HepG2 (cell line): ENCODE measurements around the gene DGCR8. TPM values are rescaled to one million over a fixed set of nuclear protein-coding genes. Genes with fewer than 3 reads are reported as not detected.

Experiments used
- ATAC-seq: fragments of 200-7000 bp; cut with Tn5 transposase; 3 replicates; pipeline ENCODE4 v1.9.1; 2020; ENCODE audit warnings: mild to moderate bottlenecking, moderate library complexity
- Bru-seq: library from RNA; stranded (reverse); fragments of 400-500 nt; gene quantifications from one replicate; lab custom pipeline; 2021; lab: Mats Ljungman, UMichigan
- BruChase-seq, 2 experiments: library from RNA; stranded (reverse); fragments of 400-500 nt; gene quantifications; one replicate each; lab custom pipeline; 2021; lab: Mats Ljungman, UMichigan
- BruUV-seq: library from RNA; stranded (reverse); fragments of 400-500 nt; replicated peaks from 2 replicates; lab custom pipeline; 2021; lab: Mats Ljungman, UMichigan
- CTCF ChIA-PET: fragments of 300-600 bp; formaldehyde crosslinking; extraction: SDS; loops from one replicate; lab custom pipeline; 2021; ENCODE audit warnings: low total read pairs, inconsistent platforms, low intra/inter-chr PET ratio; lab: Yijun Ruan, JAX
- POLR2A ChIA-PET: fragments of 350-600 bp; sonication (Branson Sonifier 250); formaldehyde crosslinking; loops from one replicate; lab custom pipeline; 2020; ENCODE audit warnings: antibody characterized with exemption, inconsistent platforms; lab: Yijun Ruan, JAX
- DNase-seq: peaks from one replicate; pipeline ENCODE4 v3.0.0-alpha.2; 2015; ENCODE audit warnings: low spot score
- FAIRE-seq: peaks from 3 replicates; lab custom pipeline; 2011; peaks lifted over from hg19 to GRCh38; lab: Jason Lieb, UNC
- H2AFZ ChIP-seq: one replicate; pipeline ENCODE4 v1.6.1; 2011; ENCODE audit warnings: low read length, inconsistent platforms
- H3K27ac ChIP-seq: fragments of 300-600 bp; 3 replicates; pipeline ENCODE4 v1.8.0; 2011; ENCODE audit warnings: mixed run types, mild to moderate bottlenecking, mixed read lengths, low read length, inconsistent platforms; ENCODE audit not compliant: insufficient read depth; ENCODE audit errors: extremely low read length
- H3K27me3 ChIP-seq, 2 experiments: fragments of 200-600 bp in 1 of 2; 2 replicates in 1 of 2; 3 replicates in 1 of 2; pipeline versions ENCODE4 v1.6.0 to v1.8.0; 2011; ENCODE audit warnings: low read length in 2 of 2, mild to moderate bottlenecking in 2 of 2, moderate library complexity in 2 of 2, inconsistent platforms in 1 of 2; ENCODE audit not compliant: insufficient read depth in 2 of 2, control insufficient read depth in 1 of 2
- H3K36me3 ChIP-seq, 2 experiments: fragments of 200-600 bp in 1 of 2; replicated peaks in 1 of 2; 2 replicates in 1 of 2; 3 replicates in 1 of 2; pipeline versions ENCODE4 v1.5.1 to v1.8.0; 2011; ENCODE audit warnings: low read length in 2 of 2, inconsistent platforms in 1 of 2; ENCODE audit not compliant: insufficient read depth in 2 of 2, control insufficient read depth in 1 of 2
- H3K4me1 ChIP-seq: 2 replicates; pipeline ENCODE4 v1.5.1; 2012; ENCODE audit warnings: low read length, inconsistent platforms; ENCODE audit not compliant: insufficient read depth
- H3K4me2 ChIP-seq: 2 replicates; pipeline ENCODE4 v1.6.0; 2011; ENCODE audit warnings: low read depth, low read length, inconsistent platforms
- H3K4me3 ChIP-seq, 3 experiments: fragments of 200-600 bp in 1 of 3; sonication (generic), shearing (Covaris generic) in 1 of 3; replicated peaks in 1 of 3; 2 replicates each; pipeline ENCODE4 v1.5.1; 2011 to 2016; ENCODE audit warnings: low read length in 3 of 3, inconsistent platforms in 2 of 3, low read depth in 2 of 3, mild to moderate bottlenecking in 2 of 3, control low read depth in 1 of 3, mixed read lengths in 1 of 3; ENCODE audit not compliant: insufficient read depth in 1 of 3
- H3K79me2 ChIP-seq: one replicate; pipeline ENCODE4 v1.6.1; 2011; ENCODE audit warnings: low read length, inconsistent platforms; ENCODE audit not compliant: insufficient read depth
- H3K9ac ChIP-seq: 2 replicates; pipeline ENCODE4 v1.6.0; 2011; ENCODE audit warnings: mild to moderate bottlenecking, low read depth, low read length, inconsistent platforms; ENCODE audit not compliant: insufficient read depth
- H3K9me3 ChIP-seq: 2 replicates; pipeline ENCODE4 v1.5.1; 2012; ENCODE audit warnings: mild to moderate bottlenecking, low read length
- H4K20me1 ChIP-seq: 2 replicates; pipeline ENCODE4 v1.6.0; 2011; ENCODE audit warnings: inconsistent platforms, mild to moderate bottlenecking, low read length, moderate library complexity; ENCODE audit not compliant: insufficient read depth
- DNMT1 ChIP-seq: sonication (generic); formaldehyde crosslinking; IDR thresholded peaks from 2 replicates; pipeline ENCODE4 v1.5.1; 2020; ENCODE audit warnings: mild to moderate bottlenecking, missing genetic modification reagents
- GLI4 ChIP-seq: sonication (generic); formaldehyde crosslinking; IDR thresholded peaks from 2 replicates; pipeline ENCODE4 v1.5.1; 2020; ENCODE audit warnings: missing genetic modification reagents, mild to moderate bottlenecking, moderate library complexity, borderline replicate concordance
- ZKSCAN8 ChIP-seq: IDR thresholded peaks from 2 replicates; pipeline ENCODE4 v1.6.1; 2016; ENCODE audit warnings: borderline replicate concordance, missing genetic modification reagents, missing compliant biosample characterization
- ZNF333 ChIP-seq: sonication (generic); formaldehyde crosslinking; IDR thresholded peaks from 2 replicates; pipeline ENCODE4 v1.4.0; 2020; ENCODE audit warnings: mild to moderate bottlenecking, missing genetic modification reagents, borderline replicate concordance
- ZNF335 ChIP-seq: sonication (generic); formaldehyde crosslinking; IDR thresholded peaks from 2 replicates; pipeline ENCODE4 v1.4.0; 2020; ENCODE audit warnings: missing genetic modification reagents
- ZNF44 ChIP-seq: sonication (generic); formaldehyde crosslinking; IDR thresholded peaks from 2 replicates; pipeline ENCODE4 v1.5.1; 2020; ENCODE audit warnings: mild to moderate bottlenecking, missing genetic modification reagents
- ZNF589 ChIP-seq: sonication (generic); formaldehyde crosslinking; conservative IDR thresholded peaks from 2 replicates; pipeline ENCODE4 v1.8.0; 2022; ENCODE audit warnings: mild to moderate bottlenecking, moderate library complexity, missing genetic modification reagents
- ZNF761 ChIP-seq: sonication (generic); formaldehyde crosslinking; conservative IDR thresholded peaks from 2 replicates; pipeline ENCODE4 v1.4.0; 2020; ENCODE audit warnings: mild to moderate bottlenecking, missing genetic modification reagents
- ZSCAN12 ChIP-seq: sonication (generic); formaldehyde crosslinking; IDR thresholded peaks from 2 replicates; pipeline ENCODE4 v1.9.0; 2021; ENCODE audit warnings: mild to moderate bottlenecking, missing genetic modification reagents
- WGBS: methylation state at CpG from one replicate; pipeline ENCODE4 v1.1.6; 2017; ENCODE audit warnings: low lambda C conversion rate; 5-methylcytosine and 5-hydroxymethylcytosine counted together
- in situ Hi-C: cut with HindIII; loops from 2 replicates; pipeline ENCODE4 v1.10.0; 2017; ENCODE audit warnings: low pct_unique_long_range_greater_than_20kb; ENCODE audit not compliant: extremely low pct_ligation_motif_present
- intact Hi-C: fragments of 100-400 bp; cut with micrococcal nuclease; formaldehyde crosslinking; loops from one replicate; pipeline ENCODE4 v1.10.0; 2022; ENCODE audit not compliant: unreplicated experiment
- long read RNA-seq, 2 experiments: library from RNA in 1 of 2; library from polyadenylated mRNA in 1 of 2; stranded (forward) in 1 of 2; unstranded in 1 of 2; transcript quantifications; one replicate each; pipeline ENCODE4 v2.0.0, GENCODE V29; 2019 to 2022
- polyA minus RNA-seq, 3 experiments: library from RNA; depleted of rRNA, polyadenylated mRNA; stranded (reverse); fragments of >200 nt; gene quantifications; 2 replicates each; pipeline ENCODE4 v1.2.3, GENCODE V29; 2011; ENCODE audit warnings: low replicate concordance in 1 of 3
- polyA plus RNA-seq, 8 experiments: library from polyadenylated mRNA; depleted of rRNA in 3 of 8; stranded (reverse) in 7 of 8; unstranded in 1 of 8; fragments of >200 nt; fragmentation: Illumina TruSeq in 4 of 8; extraction: Trizol in 4 of 8; gene quantifications; 2 replicates each; pipeline versions ENCODE4 v1.2.1 to v1.2.3, GENCODE V29; 2011 to 2016; ENCODE audit warnings: low read depth in 4 of 8, missing spikeins in 1 of 8, mixed read lengths in 1 of 8; ENCODE audit not compliant: insufficient read depth in 1 of 8
- total RNA-seq, 5 experiments: library from RNA; depleted of rRNA; stranded (reverse); fragments of >200 nt; fragmentation: Illumina TruSeq; extraction: Trizol; gene quantifications; 2 replicates each; pipeline ENCODE4 v1.2.3, GENCODE V29; 2016; ENCODE audit warnings: low read depth in 1 of 5
- TF ChIP-seq, protein P1 (sequence below): IDR thresholded peaks from 2 replicates; pipeline ENCODE4 v1.6.1; 2016; ENCODE audit warnings: missing compliant biosample characterization, missing genetic modification reagents, borderline replicate concordance
- TF ChIP-seq, protein P2 (sequence below): sonication (generic); formaldehyde crosslinking; IDR thresholded peaks from 2 replicates; pipeline ENCODE4 v1.8.1; 2023; ENCODE audit warnings: mild to moderate bottlenecking, moderate library complexity, missing genetic modification reagents
- TF ChIP-seq, protein P3 (sequence below): sonication (generic); formaldehyde crosslinking; IDR thresholded peaks from 2 replicates; pipeline ENCODE4 v1.5.0; 2020; ENCODE audit warnings: mild to moderate bottlenecking, missing genetic modification reagents

DGCR8 gene
- total RNA-seq (2016; rRNA removed; fragmentation: Illumina TruSeq; extraction: Trizol) = 14.8 and 23.2 TPM in 2 replicates
- total RNA-seq (2016; cell fraction: cytosol; rRNA removed; fragmentation: Illumina TruSeq; extraction: Trizol; ENCODE audit: low read depth) = 6.6 and 9.7 TPM in 2 replicates
- 12.0 and 23.2 TPM in 2 replicates for total RNA-seq (2016; cell fraction: insoluble cytoplasmic fraction; rRNA removed; fragmentation: Illumina TruSeq; extraction: Trizol)
- total RNA-seq (2016; cell fraction: membrane; rRNA removed; fragmentation: Illumina TruSeq; extraction: Trizol) = 9.0 and 9.2 TPM in 2 replicates
- total RNA-seq (2016; cell fraction: nucleus; rRNA removed; fragmentation: Illumina TruSeq; extraction: Trizol) = 31.9 and 36.2 TPM in 2 replicates
- polyA plus RNA-seq (2011; rRNA removed) = 10.2 and 14.6 TPM in 2 replicates
- polyA plus RNA-seq (2011; cell fraction: cytosol; rRNA removed) = 5.7 and 6.4 TPM in 2 replicates
- polyA plus RNA-seq (2011; cell fraction: nucleus; rRNA removed) = 78.1 and 81.2 TPM in 2 replicates
- 11.5 and 13.9 TPM in 2 replicates for polyA plus RNA-seq (2012)
- 2.2 and 2.4 TPM in 2 replicates for polyA plus RNA-seq (2016; cell fraction: cytosol; fragmentation: Illumina TruSeq; extraction: Trizol; ENCODE audit: low read depth)
- 11.4 and 14.1 TPM in 2 replicates for polyA plus RNA-seq (2016; cell fraction: insoluble cytoplasmic fraction; fragmentation: Illumina TruSeq; extraction: Trizol; ENCODE audit: low read depth)
- polyA plus RNA-seq (2016; cell fraction: membrane; fragmentation: Illumina TruSeq; extraction: Trizol; ENCODE audit: low read depth) = 4.9 TPM in 2 replicates
- 67.7 and 78.1 TPM in 2 replicates for polyA plus RNA-seq (2016; cell fraction: nucleus; fragmentation: Illumina TruSeq; extraction: Trizol; ENCODE audit: insufficient read depth, low read depth)
- polyA minus RNA-seq (2011; rRNA and poly(A)+ RNA removed; ENCODE audit: low replicate concordance) = 25.9 and 28.5 TPM in 2 replicates
- polyA minus RNA-seq (2011; cell fraction: cytosol; rRNA and poly(A)+ RNA removed) = 4.4 and 5.3 TPM in 2 replicates
- 31.7 and 34.0 TPM in 2 replicates for polyA minus RNA-seq (2011; cell fraction: nucleus; rRNA and poly(A)+ RNA removed)
- percentile 77 among the genes with signal in this experiment for Bru-seq, nascent RNA
- BruChase-seq, experiment 1, labeled RNA remaining after a 6-hour chase = percentile 81 among the genes with signal in this experiment
- BruChase-seq, experiment 2, labeled RNA remaining after a 2-hour chase = percentile 83 among the genes with signal in this experiment
- long read RNA-seq, experiment 1, full-length matches to known transcripts = 1 of 9 reads
- long read RNA-seq, experiment 1, partial matches to known transcripts = 7 of 9 reads
- long read RNA-seq, experiment 1, other reads (novel, unspliced or antisense) = 1 of 9 reads
- long read RNA-seq, experiment 2, full-length matches to known transcripts = 10 of 29 reads
- long read RNA-seq, experiment 2, partial matches to known transcripts = 6 of 29 reads
- long read RNA-seq, experiment 2, other reads (novel, unspliced or antisense) = 13 of 29 reads

DNA sequence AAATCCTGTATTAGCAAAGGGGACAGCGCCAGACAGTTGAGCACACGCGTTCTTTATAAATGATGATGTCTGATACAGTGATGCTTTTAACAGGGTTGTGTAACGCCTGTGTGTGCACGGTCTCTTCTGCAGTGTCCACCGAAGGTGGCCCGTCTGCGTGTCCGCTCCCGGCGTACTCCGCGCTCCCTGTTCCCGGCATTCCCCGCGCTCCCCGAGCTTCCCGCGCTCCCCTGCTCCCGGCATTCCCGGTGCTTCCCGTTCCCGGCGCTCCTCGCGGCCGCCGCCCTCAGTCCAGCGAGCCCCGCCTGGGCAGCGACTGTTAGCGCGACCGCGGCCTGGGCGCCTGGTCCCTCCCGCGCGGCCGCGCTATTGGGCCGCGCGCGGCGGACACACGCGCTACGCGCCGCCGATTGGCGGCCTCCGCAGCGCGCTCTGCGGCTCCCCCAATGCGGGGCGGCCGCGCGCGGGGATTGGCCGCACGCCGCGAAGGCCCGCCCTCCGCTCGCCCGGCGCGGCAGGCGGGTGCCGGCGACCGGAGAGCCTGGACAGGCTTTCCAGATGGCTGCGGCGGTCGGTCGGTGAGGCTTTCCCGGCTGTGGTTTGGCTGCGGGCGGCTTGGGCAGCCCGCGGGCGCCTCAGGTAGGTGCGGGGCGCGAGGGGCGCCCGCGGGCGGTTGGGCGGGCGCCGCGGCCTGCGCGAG, at the start of gene DGCR8:
DGCR8 (plus strand) TSS at position 497 of the 700 bp plus-strand sequence. CDS start 5,723 bp downstream, outside the sequence.
- Histone ChIP-seq H2AFZ (peak within 1 kb of the TSS; percentile 24), H3K4me1 (peaks cover 51% of the 10 kb centered on the region), H3K36me3 (peaks cover 2 to 7% of the 10 kb centered on the region in 2 experiments; a peak in 2 of 5 replicates), H3K79me2 (peaks cover 44% of the 10 kb centered on the region), H3K27me3 (no peaks in the 10 kb centered on the region; a peak in 2 of 5 replicates), H3K9ac (peak within 1 kb of the TSS; percentile 95), H3K9me3 (no peaks in the 10 kb centered on the region), H3K27ac (peak within 1 kb of the TSS; percentile 85), H3K4me2 (peak within 1 kb of the TSS; percentile 90), H4K20me1 (peaks cover 15% of the 10 kb centered on the region; the same call in 1 of the 2 replicates), H3K4me3 (peak within 1 kb of the TSS; percentile 66 to 87 (median 75))
- POLR2A ChIA-PET = interaction anchor here (1.0 kb wide), 4 partner anchors 12 to 126 kb away, joined by 3 to 4 read pairs (median 3); no protein-coding TSS in a partner anchor
- ATAC-seq (peak; percentile 87), DNase-seq (peak; percentile 86), FAIRE-seq (peak; percentile 26)
- CTCF ChIA-PET = no interaction called here
- intact Hi-C loops = loop anchor here (5.0 to 10.0 kb wide), 2 partner anchors 37 to 65 kb away; partner anchors contain the start of genes ARVCF, RANBP1 and TRMT2A
- no TSS peak for BruUV-seq
- WGBS = 0% methylated on average over 12 of the region's 100 CpGs
- in situ Hi-C loops = no loop called here
- TF ChIP-seq GLI4 (CRISPR knock-in tag) (no peak; the same call in 1 of the 2 replicates), ZNF333 (CRISPR knock-in tag) (no peak), ZKSCAN8 (CRISPR knock-in tag) (peak; percentile 76; the same call in 1 of the 2 replicates), ZNF761 (CRISPR knock-in tag) (0 out of 2 replicates have a peak, but pooled peaks have one; percentile 59), ZNF589 (CRISPR knock-in tag) (peak; percentile 72; the same call in 1 of the 2 replicates), ZNF44 (CRISPR knock-in tag) (0 out of 2 replicates have a peak, but pooled peaks have one; percentile 42), DNMT1 (peak; percentile 80; the same call in 1 of the 2 replicates), ZNF335 (CRISPR knock-in tag) (0 out of 2 replicates have a peak, but pooled peaks have one; percentile 46), ZSCAN12 (CRISPR knock-in tag) (no peak)
- TF ChIP-seq, protein P1, sequence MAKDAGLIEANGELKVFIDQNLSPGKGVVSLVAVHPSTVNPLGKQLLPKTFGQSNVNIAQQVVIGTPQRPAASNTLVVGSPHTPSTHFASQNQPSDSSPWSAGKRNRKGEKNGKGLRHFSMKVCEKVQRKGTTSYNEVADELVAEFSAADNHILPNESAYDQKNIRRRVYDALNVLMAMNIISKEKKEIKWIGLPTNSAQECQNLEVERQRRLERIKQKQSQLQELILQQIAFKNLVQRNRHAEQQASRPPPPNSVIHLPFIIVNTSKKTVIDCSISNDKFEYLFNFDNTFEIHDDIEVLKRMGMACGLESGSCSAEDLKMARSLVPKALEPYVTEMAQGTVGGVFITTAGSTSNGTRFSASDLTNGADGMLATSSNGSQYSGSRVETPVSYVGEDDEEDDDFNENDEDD = peak; percentile 100
- TF ChIP-seq, protein P2, sequence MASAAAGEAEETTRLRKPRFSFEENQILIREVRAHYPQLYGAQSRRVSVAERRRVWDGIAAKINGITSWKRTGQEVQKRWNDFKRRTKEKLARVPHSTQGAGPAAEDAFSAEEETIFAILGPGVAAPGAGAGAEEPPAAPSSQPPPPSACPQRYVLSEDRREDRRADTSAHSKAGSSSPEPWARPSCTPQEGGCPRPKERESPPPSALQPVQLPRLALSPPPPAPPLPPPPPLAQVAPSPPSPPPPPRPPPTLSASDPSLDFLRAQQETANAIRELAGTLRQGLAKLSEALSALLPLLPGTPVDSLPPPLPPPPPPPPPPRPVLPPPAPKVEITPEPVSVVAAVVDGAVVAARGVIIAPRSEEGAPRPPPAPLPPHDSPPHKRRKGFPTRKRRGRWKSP (CRISPR knock-in tag) = peak; percentile 71; the same call in 1 of the 2 replicates
- TF ChIP-seq, protein P3, sequence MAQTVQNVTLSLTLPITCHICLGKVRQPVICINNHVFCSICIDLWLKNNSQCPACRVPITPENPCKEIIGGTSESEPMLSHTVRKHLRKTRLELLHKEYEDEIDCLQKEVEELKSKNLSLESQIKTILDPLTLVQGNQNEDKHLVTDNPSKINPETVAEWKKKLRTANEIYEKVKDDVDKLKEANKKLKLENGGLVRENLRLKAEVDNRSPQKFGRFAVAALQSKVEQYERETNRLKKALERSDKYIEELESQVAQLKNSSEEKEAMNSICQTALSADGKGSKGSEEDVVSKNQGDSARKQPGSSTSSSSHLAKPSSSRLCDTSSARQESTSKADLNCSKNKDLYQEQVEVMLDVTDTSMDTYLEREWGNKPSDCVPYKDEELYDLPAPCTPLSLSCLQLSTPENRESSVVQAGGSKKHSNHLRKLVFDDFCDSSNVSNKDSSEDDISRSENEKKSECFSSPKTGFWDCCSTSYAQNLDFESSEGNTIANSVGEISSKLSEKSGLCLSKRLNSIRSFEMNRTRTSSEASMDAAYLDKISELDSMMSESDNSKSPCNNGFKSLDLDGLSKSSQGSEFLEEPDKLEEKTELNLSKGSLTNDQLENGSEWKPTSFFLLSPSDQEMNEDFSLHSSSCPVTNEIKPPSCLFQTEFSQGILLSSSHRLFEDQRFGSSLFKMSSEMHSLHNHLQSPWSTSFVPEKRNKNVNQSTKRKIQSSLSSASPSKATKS = no peak
